GM18526 (cell line): ENCODE measurements around the gene SEPTIN6.

Source experiments
- POLR2A ChIP-seq: IDR thresholded peaks from 3 replicates; pipeline ENCODE4 v1.6.1; 2011; ENCODE audit not compliant: insufficient read length; ENCODE audit errors: extremely low read depth

SEPTIN6 gene

DNA sequence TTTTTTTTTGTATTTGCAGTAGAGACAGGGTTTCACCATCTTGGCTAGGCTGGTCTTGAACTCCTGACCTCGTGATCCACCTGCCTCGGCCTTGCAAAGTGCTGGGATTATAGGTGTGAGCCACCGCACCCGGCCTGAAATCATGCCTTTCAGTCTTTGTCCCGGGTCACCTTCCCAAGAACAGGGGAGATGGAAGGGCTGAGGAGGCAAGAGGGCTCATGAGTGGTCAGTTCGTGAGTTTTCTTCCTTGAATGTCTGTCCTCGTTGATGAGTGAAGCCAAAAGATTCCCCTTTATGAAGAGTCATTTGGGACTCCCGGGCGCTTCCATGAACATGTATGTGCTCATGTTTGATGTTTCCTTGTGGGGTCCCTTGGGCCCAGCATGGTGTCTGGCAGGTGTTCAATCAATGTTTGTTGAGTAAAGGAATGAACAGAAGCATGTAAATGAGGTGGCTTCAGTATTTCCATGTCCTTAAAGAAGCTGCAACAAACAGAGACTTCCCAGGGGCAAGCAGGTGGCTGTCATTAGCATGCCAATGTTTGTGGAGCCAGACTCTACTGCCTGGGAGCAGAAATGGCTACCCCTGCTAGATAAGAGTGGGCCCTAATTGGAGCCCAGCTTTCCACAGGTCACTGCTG lies 3.4 kb upstream of the SEPTIN6 start:
- TF ChIP-seq POLR2A: no peak

DNA sequence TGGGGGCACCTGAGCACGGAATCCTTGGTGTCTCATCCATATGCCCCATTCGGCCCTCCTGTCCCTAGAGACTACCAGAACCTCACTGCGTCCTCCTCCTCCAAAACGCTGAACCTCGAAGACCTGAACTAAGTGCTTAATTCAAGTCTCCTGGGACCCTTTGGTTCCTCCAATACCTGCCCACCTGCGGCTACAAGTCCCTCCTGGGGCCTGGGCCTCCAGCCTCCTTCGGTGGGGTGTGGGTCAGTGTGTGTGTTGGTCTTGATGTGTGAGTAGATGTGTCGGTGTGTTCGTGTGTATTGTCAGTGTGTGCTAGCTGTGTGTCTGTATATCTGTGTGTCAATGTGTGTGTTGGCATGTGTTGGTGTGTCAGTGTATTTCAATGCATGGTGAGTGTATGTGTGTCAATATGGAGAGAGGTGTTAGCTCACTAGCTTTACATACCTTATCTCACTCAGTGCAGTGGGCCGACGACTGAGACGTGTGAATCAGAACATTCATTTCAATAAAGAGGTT lies 2.6 kb upstream of the SEPTIN6 start:
- TF ChIP-seq POLR2A: no peak

DNA sequence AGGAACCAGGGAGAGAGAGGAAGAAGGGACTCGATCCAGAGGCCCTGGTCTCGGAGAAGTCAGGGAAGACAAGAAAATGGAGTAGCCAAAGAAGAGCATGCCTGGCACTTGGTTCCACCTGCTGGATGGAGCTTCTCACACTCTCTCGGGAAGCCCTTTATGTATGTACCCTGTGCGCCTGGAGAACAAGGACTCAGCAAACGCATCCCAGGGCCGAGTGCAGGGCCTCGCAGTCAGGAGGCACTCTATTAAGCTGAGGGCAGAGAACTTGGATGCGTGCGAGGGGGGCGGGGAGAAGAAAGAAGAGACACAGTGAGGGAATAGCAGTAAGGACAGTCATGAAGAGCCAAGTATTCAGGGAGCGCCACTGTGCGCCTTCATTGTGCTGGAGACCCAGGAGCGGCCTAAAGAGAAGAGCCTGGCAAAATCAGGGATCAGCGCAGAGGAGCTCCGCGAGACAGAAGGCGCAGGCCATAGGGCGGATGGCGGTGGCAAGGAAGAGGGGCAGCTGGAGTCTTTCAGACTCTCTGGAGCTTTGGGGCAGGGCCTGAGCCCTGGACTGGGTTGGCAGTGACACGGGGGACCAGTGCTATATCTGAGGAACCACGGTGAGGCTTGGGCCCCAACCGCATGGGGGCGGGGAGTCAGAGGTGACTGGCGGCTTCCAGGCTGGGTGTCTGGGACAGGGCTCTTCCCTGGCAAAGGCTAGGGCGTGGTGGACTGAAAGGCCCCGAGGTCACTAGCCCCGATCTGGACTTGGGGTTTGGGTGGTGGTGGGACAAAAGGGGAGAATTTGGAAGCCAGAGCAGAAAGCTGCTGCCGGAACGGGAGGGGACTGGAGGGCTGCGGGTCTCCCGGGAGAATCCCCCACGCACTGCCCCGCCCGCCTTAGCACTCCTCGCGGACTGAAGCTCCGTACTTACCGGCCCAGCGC lies 1.9 kb upstream of the SEPTIN6 start:
- no peak for TF ChIP-seq POLR2A

DNA sequence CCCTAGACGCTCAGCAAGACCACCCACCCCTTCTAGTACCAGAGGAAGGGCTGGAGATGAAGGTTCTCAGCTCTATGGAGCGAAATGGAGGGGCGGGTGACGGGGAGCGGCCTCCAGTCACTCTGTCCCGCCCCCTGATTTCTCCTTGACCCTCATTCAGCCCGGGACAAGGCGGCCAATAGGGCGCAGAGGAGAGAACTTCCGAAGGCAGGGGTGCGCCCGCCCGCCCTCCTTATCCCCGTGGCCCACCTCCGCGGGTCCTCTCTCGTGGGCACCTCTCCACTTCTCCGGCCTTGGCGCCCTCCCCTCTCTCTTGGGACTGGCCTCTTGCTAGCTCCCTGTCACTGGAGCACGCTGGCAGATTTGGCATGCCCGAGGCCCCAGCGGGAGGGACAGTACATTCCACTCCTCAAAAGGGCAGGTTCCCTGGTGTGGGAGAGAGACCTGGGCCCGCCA lies 1.1 kb upstream of the SEPTIN6 start:
- peak; percentile 24 for TF ChIP-seq POLR2A

DNA sequence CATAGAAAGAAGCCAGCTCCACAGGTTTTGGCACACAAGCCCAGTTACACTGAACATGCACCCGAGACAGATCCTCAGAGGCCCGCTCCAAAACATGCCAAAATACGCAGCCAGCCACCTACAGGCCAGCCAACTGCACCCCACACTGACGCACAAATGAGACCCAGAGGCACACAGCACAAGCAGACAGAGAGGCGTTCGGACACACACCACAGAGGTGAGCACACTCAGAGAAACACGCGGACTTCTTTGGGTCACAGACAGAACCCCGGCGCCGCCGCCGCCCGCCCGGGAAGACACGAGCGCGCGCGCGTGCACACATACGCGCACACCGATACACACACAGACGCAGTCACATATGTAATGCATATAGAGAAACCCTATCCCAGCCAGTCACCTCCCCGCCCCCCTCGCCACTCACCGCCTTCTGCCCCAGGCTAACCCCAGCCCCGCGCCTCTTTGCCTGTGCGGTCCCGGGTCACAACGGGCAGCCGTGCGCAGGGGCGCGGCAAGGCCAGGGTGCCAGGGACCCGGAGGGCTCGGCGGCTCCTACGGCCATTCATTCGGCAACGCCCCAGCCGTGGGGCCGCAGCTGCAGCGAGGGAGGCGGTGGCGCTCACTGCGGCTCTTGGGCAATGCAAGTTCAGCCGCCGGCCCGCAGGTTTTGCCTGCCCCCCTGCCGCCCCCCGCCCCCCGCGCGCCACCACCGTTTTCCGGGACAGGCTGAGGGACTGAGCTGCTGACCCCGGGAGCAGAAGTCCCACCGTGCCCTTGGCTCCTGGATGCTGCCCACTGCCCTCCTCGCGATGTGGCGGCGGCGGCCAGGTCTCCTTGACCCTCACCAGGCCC lies 553 bp downstream of the SEPTIN6 start:
- no peak for TF ChIP-seq POLR2A

DNA sequence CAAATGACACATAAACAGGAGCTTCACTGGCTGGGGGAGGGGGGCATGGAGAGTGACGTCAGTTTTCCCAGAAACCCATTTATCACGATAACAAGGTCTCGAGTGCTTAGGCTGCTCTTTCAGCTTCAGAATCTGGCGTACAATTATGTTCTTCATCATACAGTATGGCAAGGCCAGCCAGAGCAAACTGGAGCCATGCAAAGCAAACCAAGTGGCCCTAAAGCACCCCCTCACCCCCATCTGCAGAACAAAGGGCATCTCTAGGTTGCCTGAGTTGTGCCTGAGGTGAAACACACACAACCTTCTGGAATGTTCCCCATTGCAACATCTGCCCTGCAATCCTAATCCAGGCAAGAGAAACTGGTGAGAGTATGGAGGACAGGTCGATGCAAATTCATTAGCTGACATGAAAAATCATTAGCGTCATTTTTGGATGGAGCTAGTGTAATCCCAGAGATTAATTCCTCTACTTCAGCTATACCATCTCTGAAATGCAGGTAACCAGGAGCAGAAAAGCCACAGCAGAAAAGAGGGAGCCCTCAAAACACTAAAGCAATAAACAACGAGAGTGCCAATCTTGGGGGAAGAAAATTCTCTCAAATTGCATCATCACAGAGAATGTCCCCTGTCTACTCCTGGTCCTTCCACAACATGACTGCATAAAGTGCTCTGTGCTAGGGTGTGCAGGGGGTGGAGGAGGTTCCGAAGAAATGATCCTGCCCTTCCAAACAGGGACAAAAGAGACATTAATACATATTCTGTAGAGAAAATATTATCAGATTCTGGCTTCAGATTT lies 1.8 kb downstream of the SEPTIN6 start:
- no peak for TF ChIP-seq POLR2A

DNA sequence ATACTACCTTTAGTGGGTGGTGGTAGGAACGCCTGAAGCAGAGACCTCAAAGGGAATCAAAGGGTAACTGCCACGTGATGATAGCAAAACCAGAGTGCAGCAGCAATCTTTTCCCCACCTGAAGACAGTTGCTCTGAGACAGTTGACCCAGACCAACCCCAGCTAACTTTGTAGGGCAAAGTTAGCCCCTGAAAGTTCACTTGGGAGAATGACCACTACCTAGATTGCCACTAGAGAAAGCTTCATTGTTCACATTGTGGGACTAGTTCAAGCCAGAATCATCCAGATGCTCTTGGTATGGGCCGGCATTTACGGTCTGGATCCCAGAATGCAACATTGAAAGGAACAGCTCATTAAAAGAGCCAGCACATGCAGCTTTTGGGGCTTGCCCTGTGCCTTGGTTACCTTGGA lies 4.1 kb downstream of the SEPTIN6 start:
- TF ChIP-seq POLR2A: no peak

DNA sequence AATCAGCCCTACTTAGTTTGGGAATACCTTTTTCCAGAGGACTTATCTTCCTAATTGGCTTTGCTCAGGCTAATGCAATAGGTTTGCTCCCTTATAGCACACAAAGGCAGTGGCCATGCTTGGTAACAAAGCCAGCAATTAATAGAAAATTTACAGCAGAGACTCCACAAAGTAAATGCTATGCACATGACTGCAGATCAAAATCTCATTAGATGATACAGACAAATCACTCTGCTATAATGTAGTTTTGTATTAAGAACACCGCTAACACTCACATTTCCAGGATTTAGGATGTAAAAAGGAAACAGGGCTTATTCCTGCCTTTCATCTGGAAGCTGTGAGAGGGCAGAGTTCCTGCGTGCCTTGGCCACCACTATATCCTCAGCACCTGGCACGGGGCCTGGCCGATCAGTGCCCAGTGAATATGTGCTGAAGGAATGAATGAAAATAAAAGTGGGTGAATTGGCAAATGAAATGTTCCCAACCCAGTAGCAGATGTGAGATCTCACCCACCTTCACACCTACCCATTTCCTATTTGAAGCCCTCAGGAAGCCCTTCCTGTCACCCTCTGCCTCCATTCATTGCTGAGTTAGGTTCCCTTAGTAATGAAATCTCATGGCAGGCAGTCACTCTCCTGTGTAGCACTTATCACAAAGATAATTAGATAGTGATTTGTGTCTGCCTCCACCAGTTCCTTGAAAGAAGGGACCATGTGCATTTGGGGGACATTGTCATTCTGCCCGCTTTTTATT lies 5.1 kb downstream of the SEPTIN6 start:
- TF ChIP-seq POLR2A: no peak

DNA sequence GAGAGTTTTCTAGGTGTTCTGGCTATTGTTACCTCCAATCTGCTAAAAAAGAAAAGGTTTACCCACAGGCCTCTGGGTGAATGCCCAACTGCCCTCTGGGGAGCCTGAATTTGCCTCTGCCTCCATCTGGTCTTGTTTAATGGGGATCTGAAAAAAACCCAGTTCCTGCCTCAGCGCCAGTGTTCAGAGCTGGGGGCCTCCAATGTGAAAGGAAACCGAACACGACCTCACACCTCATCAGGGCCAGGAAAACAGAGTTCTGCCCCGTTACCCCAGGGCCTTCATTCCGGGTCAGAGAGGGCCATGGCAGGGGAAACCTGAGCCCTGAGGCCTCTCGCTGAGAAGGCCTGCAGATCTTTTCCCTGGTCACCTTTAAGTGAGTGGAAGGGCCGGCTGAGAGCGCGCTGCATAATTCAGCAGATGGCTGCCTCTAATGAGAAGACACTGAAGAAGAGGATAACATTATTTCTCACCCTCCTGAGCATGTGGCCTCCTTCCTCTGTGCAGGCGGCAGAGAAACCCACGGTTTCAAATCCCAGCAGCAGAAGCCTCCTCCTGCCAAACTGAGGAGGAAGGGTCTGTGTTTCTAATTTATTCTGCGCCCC lies 6.8 kb downstream of the SEPTIN6 start:
- TF ChIP-seq POLR2A: peak; percentile 20

DNA sequence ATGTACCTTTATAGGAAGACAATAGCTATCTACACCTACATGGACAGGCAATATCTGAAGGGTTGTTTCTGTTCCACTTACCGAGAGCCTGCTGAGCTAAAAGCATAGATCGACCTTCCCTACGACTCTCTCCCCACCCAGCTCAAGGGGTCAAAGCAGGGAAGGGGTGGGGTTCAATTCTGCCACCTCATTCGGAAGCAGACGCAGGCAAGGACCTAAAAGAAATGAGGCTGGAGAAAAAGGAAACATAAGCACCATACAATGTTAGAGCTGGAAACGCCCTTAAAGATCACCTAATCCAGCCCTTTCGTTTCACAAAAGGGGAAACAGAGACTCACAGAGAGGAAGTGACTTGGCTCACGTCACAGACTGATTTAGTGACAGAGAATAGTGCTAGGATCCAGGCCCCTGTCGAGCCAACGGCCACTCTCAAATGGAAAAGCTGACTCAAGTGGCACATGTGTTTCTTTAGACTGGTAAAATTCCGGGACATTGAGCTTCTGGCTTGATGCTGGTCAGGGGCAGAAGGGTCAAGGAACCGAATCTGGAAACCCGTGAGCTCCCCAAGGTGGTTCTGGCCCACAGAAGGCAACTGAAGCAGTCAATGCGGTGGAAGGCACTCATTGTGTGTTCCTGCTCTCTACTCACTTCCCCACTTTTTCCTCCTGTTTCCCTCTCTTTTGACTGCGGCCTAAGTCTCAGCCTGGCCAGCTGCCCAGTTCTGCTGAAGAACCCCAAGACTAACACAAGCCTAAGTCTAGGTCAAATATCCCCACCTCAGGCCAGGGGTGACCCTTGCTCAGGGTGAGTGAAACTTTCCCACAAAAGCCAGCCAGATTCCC lies 7.5 kb downstream of the SEPTIN6 start:
- peak; percentile 21 for TF ChIP-seq POLR2A

DNA sequence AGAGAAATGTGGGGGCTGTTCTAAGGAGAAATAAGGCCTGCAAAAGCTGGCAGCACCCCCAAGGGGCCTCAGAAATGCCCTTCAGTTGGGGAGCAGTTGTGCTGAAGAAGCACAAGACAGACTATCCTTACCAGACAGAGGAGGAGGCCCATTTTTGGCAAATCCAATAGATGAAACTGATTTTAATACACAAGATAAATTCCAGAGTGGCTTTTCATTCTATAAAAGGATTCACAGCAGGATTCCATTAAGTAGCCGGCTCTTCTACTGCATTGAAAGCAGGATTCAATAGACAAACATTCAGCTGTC lies 8.1 kb downstream of the SEPTIN6 start:
- no peak for TF ChIP-seq POLR2A
